Sigmoid colon (tissue), 7 donors: ENCODE measurements around the gene TGFBR2. TPM values are rescaled to one million over a fixed set of nuclear protein-coding genes. Genes with fewer than 3 reads are reported as not detected.

Experiments used
- DNase-seq: peaks from one replicate; pipeline ENCODE4 v3.0.0-alpha.2; 2019
- H3K27ac ChIP-seq, 4 donors: fragments of 200-600 bp; sonication (generic); one replicate each; pipeline ENCODE4 v1.5.1; 2016 to 2019; ENCODE audit warnings: mild to moderate bottlenecking in 1 of 4
- H3K27me3 ChIP-seq, 3 donors: fragments of 200-600 bp; sonication (generic); one replicate each; pipeline ENCODE4 v1.5.1; 2019; ENCODE audit warnings: mild to moderate bottlenecking in 1 of 3
- H3K36me3 ChIP-seq, 4 donors: fragments of 200-600 bp; sonication (generic); one replicate each; pipeline ENCODE4 v1.5.1; 2016 to 2019
- H3K4me1 ChIP-seq, 4 donors: fragments of 200-600 bp; sonication (generic); one replicate each; pipeline ENCODE4 v1.5.1; 2017 to 2019
- H3K4me3 ChIP-seq, 4 donors: fragments of 200-600 bp; sonication (generic); one replicate each; pipeline ENCODE4 v1.5.1; 2017 to 2019; ENCODE audit warnings: mild to moderate bottlenecking in 2 of 4, moderate library complexity in 1 of 4
- H3K9me3 ChIP-seq, 4 donors: fragments of 200-600 bp in 3 of 4; sonication (generic) in 3 of 4; one replicate each; pipeline versions ENCODE4 v1.5.1 to v1.6.1; 2013 to 2019
- CTCF ChIP-seq, 4 experiments: fragments of 450-650 bp in 3 of 4; fragments of 200-600 bp in 1 of 4; IDR thresholded peaks; one replicate each; pipeline ENCODE4 v1.5.1; 2016 to 2019; ENCODE audit warnings: antibody characterized with exemption in 4 of 4, mild to moderate bottlenecking in 3 of 4, moderate library complexity in 2 of 4
- EP300 ChIP-seq, 4 donors: sonication (generic); formaldehyde crosslinking; IDR thresholded peaks; one replicate each; pipeline ENCODE4 v1.6.1; 2017; ENCODE audit warnings: antibody characterized with exemption in 4 of 4
- POLR2A ChIP-seq, 2 donors: fragments of 450-650 bp; IDR thresholded peaks; one replicate each; pipeline ENCODE4 v1.6.1; 2016; ENCODE audit warnings: antibody characterized with exemption in 2 of 2, mild to moderate bottlenecking in 2 of 2, moderate library complexity in 2 of 2
- POLR2AphosphoS5 ChIP-seq, 4 donors: sonication (generic); formaldehyde crosslinking; IDR thresholded peaks; one replicate each; pipeline ENCODE4 v1.6.1; 2017; ENCODE audit warnings: antibody characterized with exemption in 4 of 4
- WGBS, 2 donors: extraction: QIAGEN DNeasy Blood & Tissue Kit; methylation state at CpG; one replicate each; pipeline ENCODE4 v1.1.7; 2013; 5-methylcytosine and 5-hydroxymethylcytosine counted together
- intact Hi-C: fragments of 100-400 bp; cut with DNase I; formaldehyde crosslinking; loops from one replicate; pipeline ENCODE4 v1.15.1; 2023
- polyA plus RNA-seq, 3 donors: library from polyadenylated mRNA; stranded (reverse); fragments of 200-250 nt; gene quantifications; one replicate each; pipeline ENCODE4 v1.2.3, GENCODE V29; 2013
- total RNA-seq, 4 donors: library from RNA; depleted of rRNA; stranded (reverse); fragments of >200 nt; gene quantifications; one replicate each; pipeline ENCODE4 v1.1.0, GENCODE V29; 2016
- donor health status: healthy with polysubstance abuse.
- donor health status: Bipolar disorder and iron deficiency.
- donor health status: healthy.

TGFBR2 gene
- total and polyA plus RNA-seq, 7 donors = 9.9 to 243 (median 215) TPM

- Histone ChIP-seq H3K36me3 (no peaks in the 10 kb centered on the region), H3K4me3 (no peak overlapping the region), H3K9me3 (no peaks in the 10 kb centered on the region), H3K4me1 (no peaks in the 10 kb centered on the region), H3K27me3 (no peaks in the 10 kb centered on the region), H3K27ac (no peak overlapping the region)
- no peak for DNase-seq
- TF ChIP-seq EP300 (IDR thresholded peaks at IDR 0.05) (no peak), CTCF (IDR thresholded peaks at IDR 0.05) (no peak)
- 92 to 94% methylated on average over 9 of the region's 9 CpGs for WGBS, 2 donors
- intact Hi-C loops = no loop called here
Observed at GRCh38 chr3:30704931-30705890, 98.8 kb downstream of the TGFBR2 start.

GRCh38 chr3:30707825-30708224 is 101.4 kb downstream of the TGFBR2 start:
- H3K27me3 ChIP-seq = no peaks in the 10 kb centered on the region
- no peaks in the 10 kb centered on the region for H3K9me3 ChIP-seq
- WGBS, 2 donors = 89 to 93% methylated on average over 4 of the region's 4 CpGs
- TF ChIP-seq POLR2A (IDR thresholded peaks at IDR 0.05) (no peak), EP300 (IDR thresholded peaks at IDR 0.05) (no peak)
- H3K27ac ChIP-seq = no peak overlapping the region
- H3K4me3 ChIP-seq = no peak overlapping the region
- intact Hi-C loops = no loop called here
- DNase-seq = no peak
- H3K36me3 ChIP-seq = no peaks in the 10 kb centered on the region
- H3K4me1 ChIP-seq = no peaks in the 10 kb centered on the region

- Histone ChIP-seq H3K36me3 (no peaks in the 10 kb centered on the region), H3K4me1 (no peaks in the 10 kb centered on the region), H3K4me3 (no peak overlapping the region), H3K9me3 (no peaks in the 10 kb centered on the region), H3K27ac (no peak overlapping the region), H3K27me3 (no peaks in the 10 kb centered on the region)
- intact Hi-C loops = no loop called here
- no peak for TF ChIP-seq POLR2A (IDR thresholded peaks at IDR 0.05)
- TF ChIP-seq POLR2AphosphoS5 (IDR thresholded peaks at IDR 0.05) = no peak
- TF ChIP-seq EP300 (IDR thresholded peaks at IDR 0.05) = no peak
- no peak for TF ChIP-seq CTCF (IDR thresholded peaks at IDR 0.05)
- DNase-seq = no peak
Observed at GRCh38 chr3:30708472-30708871, 102.1 kb downstream of the TGFBR2 start.

GRCh38 chr3:30710017-30710416 is 103.6 kb downstream of the TGFBR2 start:
- H3K27ac ChIP-seq = no peak overlapping the region
- intact Hi-C loops = no loop called here
- H3K36me3 ChIP-seq = no peaks in the 10 kb centered on the region
- H3K4me1 ChIP-seq = no peaks in the 10 kb centered on the region
- H3K4me3 ChIP-seq = no peak overlapping the region
- H3K27me3 ChIP-seq = no peaks in the 10 kb centered on the region
- no peak for DNase-seq
- TF ChIP-seq POLR2A (IDR thresholded peaks at IDR 0.05) (no peak), POLR2AphosphoS5 (IDR thresholded peaks at IDR 0.05) (no peak), CTCF (IDR thresholded peaks at IDR 0.05) (no peak), EP300 (IDR thresholded peaks at IDR 0.05) (no peak)
- H3K9me3 ChIP-seq = no peaks in the 10 kb centered on the region
- 24 to 66% methylated on average over 7 of the region's 7 CpGs for WGBS, 2 donors

GRCh38 chr3:30711151-30711550 is 104.8 kb downstream of the TGFBR2 start:
- Histone ChIP-seq H3K9me3 (no peaks in the 10 kb centered on the region), H3K27me3 (no peaks in the 10 kb centered on the region), H3K4me1 (no peaks in the 10 kb centered on the region), H3K27ac (no peak overlapping the region), H3K4me3 (no peak overlapping the region), H3K36me3 (no peaks in the 10 kb centered on the region)
- TF ChIP-seq EP300 (IDR thresholded peaks at IDR 0.05) (no peak), POLR2A (IDR thresholded peaks at IDR 0.05) (no peak), POLR2AphosphoS5 (IDR thresholded peaks at IDR 0.05) (no peak), CTCF (IDR thresholded peaks at IDR 0.05) (no peak)
- intact Hi-C loops = no loop called here
- no peak for DNase-seq
